KOPT-K1 (cell line): ENCODE measurements around the gene RFX8.

ENCODE experiments used
- H3K27ac ChIP-seq: fragments of 200-600 bp; sonication (generic); 2 replicates; pipeline ENCODE4 v1.5.1; 2016; ENCODE audit warnings: antibody characterized with exemption, mild to moderate bottlenecking, low read depth, low read length; ENCODE audit not compliant: poor library complexity, severe bottlenecking
- H3K36me3 ChIP-seq: fragments of 200-600 bp; sonication (generic); 2 replicates; pipeline ENCODE4 v1.5.1; 2017; ENCODE audit warnings: antibody characterized with exemption, mild to moderate bottlenecking, low read length, moderate library complexity; ENCODE audit not compliant: insufficient read depth
- H3K9me3 ChIP-seq: fragments of 200-600 bp; sonication (generic); 2 replicates; pipeline ENCODE4 v1.5.1; 2017; ENCODE audit warnings: antibody characterized with exemption, low read length, mild to moderate bottlenecking; ENCODE audit not compliant: insufficient read depth, poor library complexity, severe bottlenecking

The RFX8 gene

GRCh38 chr2:101400048-101400447, 74.9 kb downstream of the RFX8 start:
- Histone ChIP-seq H3K27ac (no peak overlapping the region), H3K9me3 (no peaks in the 10 kb centered on the region), H3K36me3 (no peaks in the 10 kb centered on the region)

GRCh38 chr2:101399021-101399799, 75.7 kb downstream of the RFX8 start:
- no peaks in the 10 kb centered on the region for H3K36me3 ChIP-seq

GRCh38 chr2:101398116-101398821, 76.6 kb downstream of the RFX8 start:
- H3K36me3 ChIP-seq: no peaks in the 10 kb centered on the region
- no peak overlapping the region for H3K27ac ChIP-seq
- no peaks in the 10 kb centered on the region for H3K9me3 ChIP-seq

More at GRCh38 chr2:101399021-101399799, 75.7 kb downstream of the RFX8 start:
- Histone ChIP-seq H3K27ac (no peak overlapping the region), H3K9me3 (no peaks in the 10 kb centered on the region)

GRCh38 chr2:101396316-101396717, 78.6 kb downstream of the RFX8 start:
- no peaks in the 10 kb centered on the region for H3K36me3 ChIP-seq
- no peak overlapping the region for H3K27ac ChIP-seq
- no peaks in the 10 kb centered on the region for H3K9me3 ChIP-seq

GRCh38 chr2:101395545-101396315, 79.2 kb downstream of the RFX8 start:
- Histone ChIP-seq H3K27ac (no peak overlapping the region), H3K36me3 (no peaks in the 10 kb centered on the region), H3K9me3 (no peaks in the 10 kb centered on the region)

- Histone ChIP-seq H3K9me3 (peaks cover 6% of the 10 kb centered on the region), H3K36me3 (no peaks in the 10 kb centered on the region), H3K27ac (no peak overlapping the region)
Measured at GRCh38 chr2:101388232-101388631, 86.7 kb downstream of the RFX8 start.

GRCh38 chr2:101387151-101387834, 87.6 kb downstream of the RFX8 start, which contains the start of gene CREG2:
TSS of gene CREG2 (minus strand) at chr2:101387503. CDS start at chr2:101387457, 46 bp downstream.
- H3K36me3 ChIP-seq: no peaks in the 10 kb centered on the region
- H3K27ac ChIP-seq: no peak within 1 kb of the TSS
- H3K9me3 ChIP-seq: peaks cover 6% of the 10 kb centered on the region

GRCh38 chr2:101386599-101387150, 88.2 kb downstream of the RFX8 start:
- Histone ChIP-seq H3K36me3 (no peaks in the 10 kb centered on the region), H3K27ac (no peak overlapping the region), H3K9me3 (peaks cover 6% of the 10 kb centered on the region)

GRCh38 chr2:101383016-101383541, 91.8 kb downstream of the RFX8 start:
- H3K9me3 ChIP-seq: peaks cover 6% of the 10 kb centered on the region
- H3K36me3 ChIP-seq: no peaks in the 10 kb centered on the region
- H3K27ac ChIP-seq: no peak overlapping the region

GRCh38 chr2:101382442-101382841, 92.5 kb downstream of the RFX8 start:
- Histone ChIP-seq H3K36me3 (no peaks in the 10 kb centered on the region), H3K9me3 (peaks cover under 1% of the 10 kb centered on the region), H3K27ac (no peak overlapping the region)

- no peak overlapping the region for H3K27ac ChIP-seq
- H3K9me3 ChIP-seq: no peaks in the 10 kb centered on the region
- no peaks in the 10 kb centered on the region for H3K36me3 ChIP-seq
Measured at GRCh38 chr2:101380376-101380775, 94.5 kb downstream of the RFX8 start.

- Histone ChIP-seq H3K9me3 (no peaks in the 10 kb centered on the region), H3K36me3 (no peaks in the 10 kb centered on the region)
Measured at GRCh38 chr2:101379091-101379490, 95.8 kb downstream of the RFX8 start.

GRCh38 chr2:101375653-101376052, 99.3 kb downstream of the RFX8 start:
- H3K27ac ChIP-seq: no peak overlapping the region
- peaks cover 8% of the 10 kb centered on the region for H3K9me3 ChIP-seq
- no peaks in the 10 kb centered on the region for H3K36me3 ChIP-seq

More at GRCh38 chr2:101379091-101379490, 95.8 kb downstream of the RFX8 start:
- H3K27ac ChIP-seq: no peak overlapping the region
